SK-N-SH treated with all-trans-retinoic acid at 6 μM for 48 hours (cell line): ENCODE results near the gene WDR90.

Experiments used
- ARNTL ChIP-seq: fragments of 450-650 bp; formaldehyde crosslinking; IDR thresholded peaks from 2 replicates; pipeline ENCODE4 v1.5.0; 2020; ENCODE audit warnings: low read depth, mild to moderate bottlenecking, moderate library complexity, borderline replicate concordance
- BACH2 ChIP-seq: fragments of 250-450 bp; sonication (Bioruptor Pico); IDR thresholded peaks from 2 replicates; pipeline ENCODE4 v1.9.0; 2021; ENCODE audit warnings: mild to moderate bottlenecking, borderline replicate concordance
- ISL1 ChIP-seq: fragments of 250-450 bp; sonication (Bioruptor Pico); IDR thresholded peaks from 2 replicates; pipeline ENCODE4 v2.1.2; 2022; ENCODE audit warnings: mild to moderate bottlenecking, moderate library complexity
- OSR1 ChIP-seq: fragments of 250-450 bp; sonication (Bioruptor Pico); IDR thresholded peaks from 2 replicates; pipeline ENCODE4 v1.8.0; 2022; ENCODE audit warnings: moderate library complexity, mild to moderate bottlenecking, inconsistent platforms
- PATZ1 ChIP-seq: fragments of 250-450 bp; sonication (Bioruptor Pico); IDR thresholded peaks from 2 replicates; pipeline ENCODE4 v1.8.0; 2020; ENCODE audit warnings: mild to moderate bottlenecking, moderate library complexity, borderline replicate concordance
- PPARA ChIP-seq: fragments of 250-450 bp; sonication (Bioruptor Pico); IDR thresholded peaks from 2 replicates; pipeline ENCODE4 v1.5.0; 2020; ENCODE audit warnings: mild to moderate bottlenecking, borderline replicate concordance
- RARB ChIP-seq: fragments of 250-450 bp; sonication (Bioruptor Pico); IDR thresholded peaks from 2 replicates; pipeline ENCODE4 v1.8.0; 2021; ENCODE audit warnings: mild to moderate bottlenecking, moderate library complexity
- ZFP30 ChIP-seq: fragments of 450-650 bp; formaldehyde crosslinking; IDR thresholded peaks from 2 replicates; pipeline ENCODE4 v1.5.0; 2022; ENCODE audit warnings: mild to moderate bottlenecking, moderate library complexity
- ZNF70 ChIP-seq: fragments of 450-650 bp; formaldehyde crosslinking; IDR thresholded peaks from 2 replicates; pipeline ENCODE4 v1.5.0; 2020; ENCODE audit warnings: mild to moderate bottlenecking, moderate library complexity
- ZNF8 ChIP-seq: fragments of 450-650 bp; formaldehyde crosslinking; IDR thresholded peaks from 2 replicates; pipeline ENCODE4 v1.5.0; 2020; ENCODE audit warnings: mild to moderate bottlenecking, moderate library complexity
- TF ChIP-seq, protein P1 (sequence below): fragments of 250-450 bp; sonication (Bioruptor Pico); IDR thresholded peaks from 2 replicates; pipeline ENCODE4 v1.8.0; 2021; ENCODE audit warnings: low read depth, mild to moderate bottlenecking, moderate library complexity, borderline replicate concordance

DNA sequence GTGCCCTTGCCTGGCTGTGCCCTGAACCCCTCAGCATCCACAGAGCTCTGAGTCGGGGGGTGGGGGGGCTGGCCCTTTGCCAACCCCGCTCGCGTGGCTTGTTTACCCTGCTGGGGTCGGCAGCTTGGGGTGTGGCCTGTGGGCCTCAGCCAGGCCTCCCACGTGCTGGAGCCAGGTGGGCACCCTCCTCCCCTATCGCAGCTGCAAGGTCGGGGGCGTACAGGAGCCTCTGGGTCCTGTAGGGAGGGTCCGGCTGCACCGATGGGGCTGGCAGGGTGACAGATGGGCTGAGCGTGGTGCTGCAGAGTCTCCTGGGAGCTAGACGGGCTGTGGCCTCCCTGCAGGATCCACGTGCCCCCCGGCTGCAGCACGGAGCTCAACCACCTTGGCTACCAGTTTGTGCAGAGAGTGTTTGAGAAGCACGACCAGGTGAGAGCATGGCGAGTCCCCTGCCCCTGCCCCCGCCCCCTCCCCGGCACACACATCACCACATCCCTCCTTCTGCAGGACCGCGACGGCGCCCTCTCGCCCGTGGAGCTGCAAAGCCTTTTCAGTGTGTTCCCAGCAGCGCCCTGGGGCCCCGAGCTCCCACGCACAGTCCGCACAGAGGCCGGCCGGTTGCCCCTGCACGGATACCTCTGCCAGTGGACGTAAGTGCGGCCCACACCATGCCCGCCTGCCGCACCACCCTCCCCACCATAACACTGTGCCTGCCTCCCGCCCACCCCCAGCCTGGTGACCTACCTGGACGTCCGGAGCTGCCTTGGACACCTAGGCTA, 22.4 kb downstream of the WDR90 start:
- TF ChIP-seq BACH2 (CRISPR knock-in tag) (no peak), OSR1 (CRISPR knock-in tag) (no peak), RARB (CRISPR knock-in tag) (no peak), ISL1 (CRISPR knock-in tag) (no peak), ZNF8 (CRISPR knock-in tag) (no peak), PPARA (CRISPR knock-in tag) (no peak), ZFP30 (CRISPR knock-in tag) (no peak), ARNTL (CRISPR knock-in tag) (no peak), ZNF70 (CRISPR knock-in tag) (no peak), PATZ1 (CRISPR knock-in tag) (no peak)
- TF ChIP-seq, protein P1, sequence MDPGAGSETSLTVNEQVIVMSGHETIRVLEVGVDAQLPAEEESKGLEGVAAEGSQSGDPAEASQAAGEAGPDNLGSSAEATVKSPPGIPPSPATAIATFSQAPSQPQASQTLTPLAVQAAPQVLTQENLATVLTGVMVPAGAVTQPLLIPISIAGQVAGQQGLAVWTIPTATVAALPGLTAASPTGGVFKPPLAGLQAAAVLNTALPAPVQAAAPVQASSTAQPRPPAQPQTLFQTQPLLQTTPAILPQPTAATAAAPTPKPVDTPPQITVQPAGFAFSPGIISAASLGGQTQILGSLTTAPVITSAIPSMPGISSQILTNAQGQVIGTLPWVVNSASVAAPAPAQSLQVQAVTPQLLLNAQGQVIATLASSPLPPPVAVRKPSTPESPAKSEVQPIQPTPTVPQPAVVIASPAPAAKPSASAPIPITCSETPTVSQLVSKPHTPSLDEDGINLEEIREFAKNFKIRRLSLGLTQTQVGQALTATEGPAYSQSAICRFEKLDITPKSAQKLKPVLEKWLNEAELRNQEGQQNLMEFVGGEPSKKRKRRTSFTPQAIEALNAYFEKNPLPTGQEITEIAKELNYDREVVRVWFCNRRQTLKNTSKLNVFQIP (CRISPR knock-in tag): no peak
